ENCODE data around the gene SPI1. TPM values are rescaled to one million over a fixed set of nuclear protein-coding genes. Genes with fewer than 3 reads are reported as not detected.

Gene SPI1
- not detected for total RNA-seq

- H3K4me1 Mint-ChIP-seq (ENCODE audit: low read depth) = peaks cover 11% of the 10 kb centered on the region
- H3K4me3 Mint-ChIP-seq = no peak within 1 kb of the TSS
- H3K27ac Mint-ChIP-seq = no peak within 1 kb of the TSS
- CTCF ChIA-PET = interaction anchor here (1.1 to 1.9 kb wide), 2 partner anchors 15 to 29 kb away, joined by 3 to 4 read pairs; no protein-coding TSS in a partner anchor
- no peaks in the 10 kb centered on the region for H3K27me3 Mint-ChIP-seq (ENCODE audit: low read depth)
- no peak for DNase-seq
- H3K36me3 Mint-ChIP-seq (ENCODE audit: low read depth) = no peaks in the 10 kb centered on the region
- intact Hi-C loops (cut with micrococcal nuclease) = no loop called here
- no peaks in the 10 kb centered on the region for H3K9me3 Mint-ChIP-seq
Measured at GRCh38 chr11:47378010-47378835, at the start of gene SPI1. Gene SPI1 (minus strand): TSS chr11:47378547. CDS start chr11:47378353, 194 bp downstream.

DNA sequence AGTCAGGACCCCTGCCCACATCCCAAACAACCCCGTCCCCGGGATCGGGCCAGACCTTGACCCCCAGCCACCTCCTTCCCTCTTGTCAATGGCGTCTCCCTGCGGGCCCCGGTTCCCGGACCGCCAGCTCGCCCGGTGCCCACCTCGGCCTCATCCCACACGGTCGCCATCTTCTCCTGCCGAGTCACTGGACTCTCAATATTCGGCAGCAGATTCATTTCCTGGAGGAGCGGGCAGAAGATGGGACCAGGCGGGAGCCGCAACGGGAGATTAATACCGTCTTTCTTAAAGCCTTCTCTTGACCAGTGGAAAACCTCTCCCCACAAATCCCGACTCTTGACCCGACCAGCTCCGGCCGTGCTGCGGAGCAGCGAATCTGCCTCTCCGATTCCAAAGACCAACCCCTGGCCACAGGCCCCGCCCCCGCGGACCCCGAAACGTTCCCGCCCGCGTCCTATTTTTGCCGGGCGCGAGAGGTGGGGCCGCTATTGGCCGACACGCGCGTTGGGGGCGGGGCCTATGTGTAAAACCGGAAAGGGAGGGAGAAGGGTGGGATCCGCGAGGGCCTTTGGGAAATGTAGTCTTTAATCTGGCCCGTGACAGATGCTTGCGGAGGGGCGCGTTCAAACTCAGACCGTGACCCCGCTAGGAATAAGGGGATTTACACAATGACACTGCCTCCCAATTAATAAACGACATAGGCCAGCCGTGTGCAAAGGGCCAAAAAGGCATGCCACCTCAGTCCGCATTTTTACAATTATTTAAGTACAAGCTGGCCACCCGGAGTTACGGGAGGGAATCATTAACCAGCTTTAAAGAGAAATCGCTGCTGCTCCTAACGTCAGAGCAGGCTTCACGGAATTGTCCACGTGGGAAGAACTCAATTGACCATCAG, 48.0 kb upstream of the SPI1 start, which contains the start of gene PSMC3:
TSS of gene PSMC3 (minus strand) at position 378 of the 895 bp plus-strand sequence. CDS start at position 218, 160 bp downstream.
- peak within 1 kb of the TSS; percentile 98 for H3K4me3 Mint-ChIP-seq
- CTCF ChIA-PET = interaction anchor here (0.7 to 4.1 kb wide), 4 partner anchors 9 to 53 kb away, joined by 3 to 33 read pairs (median 14); no protein-coding TSS in a partner anchor
- DNase-seq = peak; percentile 99
- peak within 1 kb of the TSS; percentile 98 for H3K27ac Mint-ChIP-seq
- H3K36me3 Mint-ChIP-seq (ENCODE audit: low read depth) = peaks cover 38% of the 10 kb centered on the region
- intact Hi-C loops (cut with micrococcal nuclease) = loop anchor here (1.0 kb wide), 11 partner anchors 18 to 422 kb away; partner anchors contain the start of genes AGBL2, CELF1, DDB2 and FNBP4
- no peaks in the 10 kb centered on the region for H3K9me3 Mint-ChIP-seq
- H3K27me3 Mint-ChIP-seq (ENCODE audit: low read depth) = no peaks in the 10 kb centered on the region
- H3K4me1 Mint-ChIP-seq (ENCODE audit: low read depth) = peaks cover 26% of the 10 kb centered on the region

GRCh38 chr11:47425611-47426010, 47.3 kb upstream of the SPI1 start:
- Mint-ChIP-seq H3K4me1 (ENCODE audit: low read depth) (peaks cover 26% of the 10 kb centered on the region), H3K36me3 (ENCODE audit: low read depth) (peaks cover 40% of the 10 kb centered on the region), H3K4me3 (peak overlapping the region; percentile 98), H3K9me3 (no peaks in the 10 kb centered on the region), H3K27ac (peak overlapping the region; percentile 98), H3K27me3 (ENCODE audit: low read depth) (no peaks in the 10 kb centered on the region)
- no peak for DNase-seq
- CTCF ChIA-PET = interaction anchor here (0.7 to 4.1 kb wide), 4 partner anchors 8 to 52 kb away, joined by 3 to 33 read pairs (median 14); no protein-coding TSS in a partner anchor
- intact Hi-C loops (cut with micrococcal nuclease) = loop anchor here (1.0 kb wide), 11 partner anchors 17 to 423 kb away; partner anchors contain the start of genes AGBL2, CELF1, DDB2 and FNBP4

DNA sequence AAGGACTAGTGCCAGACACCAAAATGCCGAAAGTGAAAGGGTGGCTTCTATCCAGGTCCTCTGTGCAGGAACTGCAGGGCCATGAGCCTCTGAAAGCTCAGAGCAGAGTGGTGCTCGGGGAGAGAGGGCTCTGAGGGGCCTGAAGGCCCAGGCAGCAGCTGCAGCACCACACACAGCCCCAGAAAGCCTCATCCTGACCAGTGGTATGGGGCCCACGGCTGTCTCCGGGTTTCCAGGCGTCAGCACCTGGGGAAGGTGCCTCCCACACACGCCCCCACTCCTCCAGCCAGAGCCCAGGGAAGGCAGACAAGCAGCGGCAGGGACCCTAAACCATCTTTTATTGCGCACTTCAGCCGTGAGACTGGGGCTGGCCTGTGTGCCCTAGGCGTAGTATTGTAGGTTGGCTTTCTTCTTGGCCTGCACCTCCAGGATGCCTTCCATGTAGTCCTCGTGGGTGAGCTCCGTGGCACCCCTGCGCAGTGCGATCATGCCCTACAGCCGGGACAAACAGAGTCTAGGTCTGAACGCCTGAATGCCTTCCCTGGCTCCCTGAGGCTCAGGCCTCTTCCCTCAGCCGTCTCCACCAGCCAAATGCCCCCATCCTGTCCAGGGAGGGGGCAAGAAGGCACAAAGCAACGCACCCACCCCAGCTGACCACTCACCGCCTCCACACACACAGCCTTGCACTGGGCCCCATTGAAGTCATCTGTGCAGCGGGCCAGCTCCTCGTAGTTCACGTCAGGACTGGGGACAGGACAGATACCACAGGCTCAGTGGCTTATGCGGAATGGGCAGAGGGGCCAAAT, 40.3 kb upstream of the SPI1 start:
- no peak for DNase-seq
- peaks cover 46% of the 10 kb centered on the region for H3K36me3 Mint-ChIP-seq (ENCODE audit: low read depth)
- no peaks in the 10 kb centered on the region for H3K4me1 Mint-ChIP-seq (ENCODE audit: low read depth)
- H3K27ac Mint-ChIP-seq = no peak overlapping the region
- intact Hi-C loops (cut with micrococcal nuclease) = no loop called here
- H3K9me3 Mint-ChIP-seq = no peaks in the 10 kb centered on the region
- no peak overlapping the region for H3K4me3 Mint-ChIP-seq
- CTCF ChIA-PET = interaction anchor here (0.5 to 1.2 kb wide), 3 partner anchors 10 to 725 kb away, joined by 3 to 4 read pairs (median 4); partner anchors contain the start of gene SLC39A13
- H3K27me3 Mint-ChIP-seq (ENCODE audit: low read depth) = no peaks in the 10 kb centered on the region

DNA sequence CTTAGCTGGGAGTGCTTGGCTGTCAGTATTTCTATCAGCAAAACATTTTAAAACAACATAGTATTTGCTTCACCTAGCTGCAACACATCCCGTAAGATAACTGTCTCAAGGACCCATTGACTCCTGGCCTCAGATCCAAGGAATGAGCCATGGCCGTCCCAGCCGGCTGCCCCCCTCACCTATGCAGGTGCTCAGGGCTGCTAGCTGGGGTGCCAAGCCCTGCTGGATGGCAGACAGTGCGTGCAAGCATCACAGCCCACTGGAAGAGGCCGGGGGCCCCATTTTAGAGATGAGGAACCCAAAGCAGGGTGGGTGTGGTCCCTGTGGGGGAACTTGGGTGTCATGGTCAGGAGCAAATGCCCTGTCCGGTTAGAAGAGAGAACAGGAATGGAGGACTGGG, 39.4 kb upstream of the SPI1 start:
- DNase-seq = no peak
- H3K9me3 Mint-ChIP-seq = no peaks in the 10 kb centered on the region
- intact Hi-C loops (cut with micrococcal nuclease) = no loop called here
- CTCF ChIA-PET = interaction anchor here (0.6 kb wide), 1 partner anchor 8 kb away, joined by 3 read pairs; no protein-coding TSS in a partner anchor
- no peaks in the 10 kb centered on the region for H3K27me3 Mint-ChIP-seq (ENCODE audit: low read depth)
- peaks cover 38% of the 10 kb centered on the region for H3K36me3 Mint-ChIP-seq (ENCODE audit: low read depth)
- no peaks in the 10 kb centered on the region for H3K4me1 Mint-ChIP-seq (ENCODE audit: low read depth)
- H3K27ac Mint-ChIP-seq = no peak overlapping the region
- no peak overlapping the region for H3K4me3 Mint-ChIP-seq

DNA sequence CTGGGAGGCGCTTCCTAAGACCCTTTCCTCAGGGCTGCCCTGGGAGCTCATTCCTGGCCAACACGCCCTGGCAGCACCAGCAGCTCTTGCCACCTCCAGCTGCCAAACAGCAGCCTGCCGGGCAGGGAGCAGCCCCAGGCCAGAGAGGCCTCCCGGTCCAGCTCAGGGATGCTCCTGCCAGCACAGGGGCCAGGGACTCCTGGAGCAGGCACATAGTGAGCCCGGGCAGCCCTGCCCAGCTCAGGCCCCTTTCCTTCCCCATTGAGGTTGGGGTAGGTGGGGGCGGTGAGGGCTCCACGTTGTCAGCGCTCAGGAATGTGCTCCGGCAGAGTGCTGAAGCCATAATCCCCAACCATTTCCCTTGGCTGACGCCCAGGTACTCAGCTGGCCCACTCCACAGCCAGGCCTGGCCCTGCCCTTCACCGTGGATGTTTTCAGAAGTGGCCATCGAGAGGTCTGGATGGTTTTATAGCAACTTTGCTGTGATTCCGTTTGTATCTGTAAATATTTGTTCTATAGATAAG, 37.7 kb upstream of the SPI1 start:
- intact Hi-C loops (cut with micrococcal nuclease) = no loop called here
- H3K27ac Mint-ChIP-seq = no peak overlapping the region

GRCh38 chr11:47415091-47415854, 36.9 kb upstream of the SPI1 start:
- intact Hi-C loops (cut with micrococcal nuclease) = no loop called here
- Mint-ChIP-seq H3K9me3 (no peaks in the 10 kb centered on the region), H3K27me3 (ENCODE audit: low read depth) (no peaks in the 10 kb centered on the region), H3K36me3 (ENCODE audit: low read depth) (peaks cover 30% of the 10 kb centered on the region), H3K27ac (no peak overlapping the region), H3K4me3 (no peak overlapping the region), H3K4me1 (ENCODE audit: low read depth) (peaks cover under 1% of the 10 kb centered on the region)
- CTCF ChIA-PET = no interaction called here
- DNase-seq = no peak

More for the DNA sequence above, 37.7 kb upstream of the SPI1 start:
- Mint-ChIP-seq H3K9me3 (no peaks in the 10 kb centered on the region), H3K4me3 (no peak overlapping the region), H3K27me3 (ENCODE audit: low read depth) (no peaks in the 10 kb centered on the region), H3K4me1 (ENCODE audit: low read depth) (no peaks in the 10 kb centered on the region), H3K36me3 (ENCODE audit: low read depth) (peaks cover 30% of the 10 kb centered on the region)
- DNase-seq = no peak
- CTCF ChIA-PET = no interaction called here

GRCh38 chr11:47414685-47415070, 36.3 kb upstream of the SPI1 start:
- no peak overlapping the region for H3K4me3 Mint-ChIP-seq
- peaks cover 3% of the 10 kb centered on the region for H3K4me1 Mint-ChIP-seq (ENCODE audit: low read depth)
- no peak overlapping the region for H3K27ac Mint-ChIP-seq
- CTCF ChIA-PET = interaction anchor here (1.0 kb wide), 1 partner anchor 43 kb away, joined by 4 read pairs; no protein-coding TSS in a partner anchor
- H3K36me3 Mint-ChIP-seq (ENCODE audit: low read depth) = peaks cover 25% of the 10 kb centered on the region
- no peaks in the 10 kb centered on the region for H3K9me3 Mint-ChIP-seq
- DNase-seq = no peak
- no peaks in the 10 kb centered on the region for H3K27me3 Mint-ChIP-seq (ENCODE audit: low read depth)
- intact Hi-C loops (cut with micrococcal nuclease) = no loop called here

GRCh38 chr11:47413908-47414684, 35.7 kb upstream of the SPI1 start:
- H3K27ac Mint-ChIP-seq = no peak overlapping the region
- CTCF ChIA-PET = interaction anchor here (1.0 to 4.4 kb wide), 2 partner anchors 11 to 43 kb away, joined by 4 to 33 read pairs; partner anchors contain the start of gene PSMC3
- H3K36me3 Mint-ChIP-seq (ENCODE audit: low read depth) = peaks cover 22% of the 10 kb centered on the region
- H3K4me1 Mint-ChIP-seq (ENCODE audit: low read depth) = peaks cover 8% of the 10 kb centered on the region
- intact Hi-C loops (cut with micrococcal nuclease) = no loop called here
- no peaks in the 10 kb centered on the region for H3K27me3 Mint-ChIP-seq (ENCODE audit: low read depth)
- no peak for DNase-seq
- no peak overlapping the region for H3K4me3 Mint-ChIP-seq
- no peaks in the 10 kb centered on the region for H3K9me3 Mint-ChIP-seq

DNA sequence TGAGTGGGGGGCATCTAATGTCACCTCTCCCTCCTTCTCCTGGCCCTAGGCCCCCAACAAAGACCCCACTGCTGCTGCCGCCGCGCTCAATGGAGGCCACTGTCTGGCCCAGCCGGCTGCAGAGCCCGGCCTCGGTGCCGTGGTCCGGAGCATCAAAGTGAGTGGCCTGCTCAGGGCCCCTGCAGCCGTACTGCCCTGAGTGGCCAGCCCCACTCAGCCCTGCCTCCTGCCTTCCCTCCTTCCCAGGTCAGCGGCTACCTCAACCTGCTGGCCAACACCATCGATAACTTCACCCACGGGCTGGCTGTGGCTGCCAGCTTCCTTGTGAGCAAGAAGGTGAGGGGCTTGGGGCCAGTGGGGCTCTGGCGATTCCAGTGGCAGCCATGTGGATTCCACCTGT, 35.0 kb upstream of the SPI1 start:
- DNase-seq = no peak
- CTCF ChIA-PET = interaction anchor here (0.7 to 7.0 kb wide), 6 partner anchors 11 to 198 kb away, joined by 3 to 99 read pairs (median 4); partner anchors contain the start of genes DDB2, PSMC3 and PTPMT1
- peaks cover 13% of the 10 kb centered on the region for H3K4me1 Mint-ChIP-seq (ENCODE audit: low read depth)
- H3K36me3 Mint-ChIP-seq (ENCODE audit: low read depth) = peaks cover 16% of the 10 kb centered on the region
- peak overlapping the region; percentile 24 for H3K27ac Mint-ChIP-seq
- intact Hi-C loops (cut with micrococcal nuclease) = no loop called here
- H3K9me3 Mint-ChIP-seq = no peaks in the 10 kb centered on the region
- H3K27me3 Mint-ChIP-seq (ENCODE audit: low read depth) = no peaks in the 10 kb centered on the region
- H3K4me3 Mint-ChIP-seq = no peak overlapping the region
